Spleen (tissue), 11 donors: ENCODE data around the gene PPOX. TPM values are rescaled to one million over a fixed set of nuclear protein-coding genes. Genes with fewer than 3 reads are reported as not detected.

Source experiments
- DNase-seq: peaks from one replicate; pipeline ENCODE4 v3.0.0-alpha.2; 2020
- H3K27ac ChIP-seq, 8 donors: fragments of 200-600 bp; sonication (generic) in 7 of 8; 1 replicate in 4 of 8; 2 replicates in 4 of 8; pipeline versions ENCODE4 v1.5.0 to v1.8.0; 2016 to 2021; ENCODE audit warnings: inconsistent platforms in 4 of 8, mild to moderate bottlenecking in 4 of 8, moderate library complexity in 1 of 8
- H3K27me3 ChIP-seq, 7 donors: fragments of 200-600 bp; sonication (generic) in 6 of 7; replicated peaks in 1 of 7; 1 replicate in 4 of 7; 2 replicates in 3 of 7; pipeline versions ENCODE4 v1.5.0 to v1.8.0; 2016 to 2021; ENCODE audit warnings: inconsistent platforms in 3 of 7, mild to moderate bottlenecking in 1 of 7
- H3K36me3 ChIP-seq, 6 donors: fragments of 200-600 bp; sonication (generic) in 5 of 6; 1 replicate in 4 of 6; 2 replicates in 2 of 6; pipeline versions ENCODE4 v1.5.0 to v1.8.0; 2016 to 2021; ENCODE audit warnings: inconsistent platforms in 2 of 6
- H3K4me1 ChIP-seq, 6 donors: fragments of 200-600 bp; sonication (generic) in 5 of 6; 1 replicate in 3 of 6; 2 replicates in 3 of 6; pipeline versions ENCODE4 v1.5.0 to v1.8.0; 2016 to 2021; ENCODE audit warnings: inconsistent platforms in 3 of 6
- H3K4me3 ChIP-seq, 8 donors: fragments of 200-600 bp; sonication (generic) in 7 of 8; 1 replicate in 4 of 8; 2 replicates in 4 of 8; pipeline versions ENCODE4 v1.5.0 to v1.8.0; 2016 to 2021; ENCODE audit warnings: inconsistent platforms in 4 of 8, mild to moderate bottlenecking in 4 of 8, moderate library complexity in 2 of 8
- H3K9me3 ChIP-seq, 8 donors: fragments of 200-600 bp; sonication (generic) in 7 of 8; 1 replicate in 4 of 8; 2 replicates in 4 of 8; pipeline versions ENCODE4 v1.5.0 to v1.8.0; 2016 to 2021; ENCODE audit warnings: inconsistent platforms in 4 of 8
- CTCF ChIP-seq, 11 experiments: fragments of 200-600 bp in 7 of 11; fragments of 450-650 bp in 4 of 11; sonication (generic) in 4 of 11; IDR thresholded peaks in 8 of 11; conservative IDR thresholded peaks in 3 of 11; 1 replicate in 7 of 11; 2 replicates in 4 of 11; pipeline versions ENCODE4 v1.4.0 to v1.8.0; 2016 to 2021; ENCODE audit warnings: antibody characterized with exemption in 11 of 11, inconsistent platforms in 4 of 11, mild to moderate bottlenecking in 1 of 11
- POLR2A ChIP-seq, 3 donors: fragments of 450-650 bp; IDR thresholded peaks; one replicate each; pipeline ENCODE4 v1.5.1; 2017; ENCODE audit warnings: antibody characterized with exemption in 3 of 3, mild to moderate bottlenecking in 1 of 3
- POLR2AphosphoS5 ChIP-seq, 3 donors: sonication (generic); formaldehyde crosslinking; IDR thresholded peaks; one replicate each; pipeline ENCODE4 v1.5.1; 2017; ENCODE audit warnings: antibody characterized with exemption in 3 of 3
- WGBS, 5 donors: extraction: QIAGEN DNeasy Blood & Tissue Kit in 3 of 5; methylation state at CpG; one replicate each; pipeline versions ENCODE4 v1.1.5 to v1.1.7; 2013 to 2018; 5-methylcytosine and 5-hydroxymethylcytosine counted together
- intact Hi-C: fragments of 100-400 bp; cut with DNase I; formaldehyde crosslinking; loops from one replicate; pipeline ENCODE4 v1.15.0; 2023; ENCODE audit warnings: low total_unique reads
- polyA plus RNA-seq, 3 donors: library from polyadenylated mRNA; stranded (reverse); fragments of 200-250 nt; gene quantifications; one replicate each; pipeline ENCODE4 v1.2.1, GENCODE V29; 2013
- total RNA-seq, 7 donors: library from RNA; depleted of rRNA in 3 of 7; stranded (reverse); fragments of >200 nt in 3 of 7; fragmentation: NEBNext Ultra II Directional in 4 of 7; extraction: Animal tissue kit (Norgen Biotek cat#: 25700) in 4 of 7; gene quantifications; one replicate each; pipeline versions ENCODE4 v1.1.0 to v1.2.1, GENCODE V29; 2016 to 2021
- donor health status: healthy with polysubstance abuse.
- donor health status: DM: no; HTN: no; CAD: no; lungs with moderate emphysema.
- donor health status: DM: no; HTN: no; CAD: no.
- donor health status: Bipolar disorder and iron deficiency.
- donor health status: healthy.
- donor health status: DM: no; HTN: no; CAD: no.
- donor health status: DM: yes; HTN: yes; CAD: no.

Gene PPOX
- total and polyA plus RNA-seq, 10 donors: 25.5 to 74.7 (median 36.8) TPM

- H3K36me3 ChIP-seq: peaks cover 5 to 53% (median 47%) of the 10 kb centered on the region in 6 donors
- 75 to 85% (median 83%) methylated on average over 10 of the region's 10 CpGs for WGBS, 5 donors
- H3K27me3 ChIP-seq: no peaks in the 10 kb centered on the region
- H3K4me3 ChIP-seq: peak overlapping the region in 6 of 8 donors; percentile 71 to 95 (median 76)
- TF ChIP-seq POLR2A (IDR thresholded peaks at IDR 0.05) (no peak), CTCF (IDR thresholded peaks at IDR 0.05 in 8 of 11, conservative IDR thresholded peaks at IDR 0.05 in 3 of 11) (no peak), POLR2AphosphoS5 (IDR thresholded peaks at IDR 0.05) (no peak)
- no peaks in the 10 kb centered on the region for H3K9me3 ChIP-seq
- peaks cover 18 to 83% (median 50%) of the 10 kb centered on the region in 6 donors for H3K4me1 ChIP-seq
- H3K27ac ChIP-seq: peak overlapping the region in 7 of 8 donors; percentile 79 to 95 (median 93)
- peak; percentile 76 for DNase-seq
- intact Hi-C loops: no loop called here
Measured at GRCh38 chr1:161175771-161176453, 9.7 kb downstream of the PPOX start.

- Histone ChIP-seq H3K27me3 (no peaks in the 10 kb centered on the region), H3K9me3 (no peaks in the 10 kb centered on the region), H3K4me3 (peak overlapping the region; percentile 71 to 95 (median 76)), H3K27ac (peak overlapping the region; percentile 79 to 95 (median 92)), H3K36me3 (peaks cover 3 to 46% (median 41%) of the 10 kb centered on the region in 6 donors), H3K4me1 (peaks cover 18 to 89% (median 57%) of the 10 kb centered on the region in 6 donors)
- DNase-seq: peak; percentile 57
- no peak for TF ChIP-seq POLR2A (IDR thresholded peaks at IDR 0.05)
- TF ChIP-seq POLR2AphosphoS5 (IDR thresholded peaks at IDR 0.05): no peak
- no peak for TF ChIP-seq CTCF (IDR thresholded peaks at IDR 0.05 in 8 of 11, conservative IDR thresholded peaks at IDR 0.05 in 3 of 11)
- WGBS, 5 donors: 19 to 27% (median 24%) methylated on average over 16 to 17 of the region's 17 CpGs
- intact Hi-C loops: no loop called here
Measured at GRCh38 chr1:161176468-161177111, 10.4 kb downstream of the PPOX start.

- Histone ChIP-seq H3K27me3 (no peaks in the 10 kb centered on the region), H3K27ac (peak within 1 kb of the TSS; percentile 79 to 95 (median 92)), H3K4me1 (peaks cover 25 to 90% (median 64%) of the 10 kb centered on the region in 6 donors), H3K9me3 (no peaks in the 10 kb centered on the region), H3K4me3 (peak within 1 kb of the TSS; percentile 71 to 95 (median 76)), H3K36me3 (peaks cover 0 to 39% (median 33%) of the 10 kb centered on the region in 6 donors)
- WGBS, 5 donors: 6 to 11% (median 6%) methylated on average over 26 to 50 of the region's 50 CpGs
- peak; percentile 98 for DNase-seq
- TF ChIP-seq POLR2A (IDR thresholded peaks at IDR 0.05) (peak; percentile 44 to 65 (median 56)), POLR2AphosphoS5 (IDR thresholded peaks at IDR 0.05) (peak; percentile 94 to 95 (median 95)), CTCF (IDR thresholded peaks at IDR 0.05 in 8 of 11, conservative IDR thresholded peaks at IDR 0.05 in 3 of 11) (peak in 2 of 11 experiments; percentile 8 to 16)
- intact Hi-C loops: no loop called here
Measured at GRCh38 chr1:161177112-161177935, 11.1 kb downstream of the PPOX start, which contains the start of gene B4GALT3. TSS of gene B4GALT3 (minus strand) at chr1:161177507. CDS start at chr1:161176060, 1,447 bp downstream.
